Measurements from ENCODE around the gene B3GNT5.
"Not testable (repeated sequence)": the region's sequence is repeated elsewhere in the genome, so short reads cannot be mapped to it uniquely, and the experiment has no call there.

B3GNT5 gene
- total RNA-seq: 2.4 to 4.7 (median 3.3) reads per million in 4 experiments

DNA sequence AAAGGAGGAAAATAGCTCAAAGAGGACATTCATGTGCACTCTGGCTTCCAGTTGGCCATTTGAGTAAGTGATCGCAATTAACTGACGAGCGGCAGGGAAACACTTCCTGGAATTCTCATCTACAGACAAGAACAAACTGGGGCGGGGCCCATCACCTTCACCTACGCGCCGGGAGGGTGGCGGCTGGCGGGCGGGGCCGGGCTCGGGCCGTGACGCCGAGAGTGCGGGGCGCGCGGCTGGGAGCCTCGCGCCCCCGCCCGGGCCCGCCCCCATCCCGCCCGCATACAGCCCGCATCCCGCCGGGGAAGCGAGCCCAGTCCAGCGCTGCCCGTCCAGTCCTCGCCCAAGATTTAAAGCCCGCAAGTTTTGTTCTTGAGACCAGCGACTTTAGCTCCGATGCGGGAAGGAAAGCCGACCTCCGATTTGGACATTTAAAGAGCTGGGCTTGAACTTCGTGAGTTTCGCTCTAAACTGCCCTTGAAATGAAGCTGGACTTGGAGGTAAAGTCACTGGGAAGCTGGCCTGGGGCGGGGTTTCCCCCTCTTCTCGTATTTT, at the start of gene B3GNT5:
Gene B3GNT5, plus strand, starts transcription at position 281 of the 555 bp plus-strand sequence. CDS start 16,546 bp downstream, outside the sequence.
- DNase-seq: no peak

GRCh38 chr3:183203670-183204069, 49.4 kb upstream of the B3GNT5 start:
- no peak for DNase-seq

DNA sequence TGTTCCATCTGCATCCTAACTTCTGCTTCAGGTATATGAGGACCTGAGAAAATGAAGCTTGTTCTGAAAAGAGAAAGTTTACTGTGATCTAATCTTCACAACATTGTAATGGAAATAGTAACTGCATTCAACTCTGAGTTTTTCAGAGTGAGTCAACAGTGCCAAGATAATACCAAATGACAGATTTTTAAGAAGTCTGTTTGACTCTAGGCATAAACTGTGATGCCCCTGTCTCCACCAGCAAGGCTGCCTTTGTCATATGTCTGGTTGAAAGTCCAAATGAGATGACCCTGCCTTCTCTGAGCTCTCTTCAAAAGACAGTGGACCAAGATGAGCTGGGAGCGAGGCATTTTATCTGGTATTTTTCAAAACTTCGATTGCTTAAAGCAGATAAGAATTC, 44.8 kb upstream of the B3GNT5 start:
- no peak for DNase-seq

DNA sequence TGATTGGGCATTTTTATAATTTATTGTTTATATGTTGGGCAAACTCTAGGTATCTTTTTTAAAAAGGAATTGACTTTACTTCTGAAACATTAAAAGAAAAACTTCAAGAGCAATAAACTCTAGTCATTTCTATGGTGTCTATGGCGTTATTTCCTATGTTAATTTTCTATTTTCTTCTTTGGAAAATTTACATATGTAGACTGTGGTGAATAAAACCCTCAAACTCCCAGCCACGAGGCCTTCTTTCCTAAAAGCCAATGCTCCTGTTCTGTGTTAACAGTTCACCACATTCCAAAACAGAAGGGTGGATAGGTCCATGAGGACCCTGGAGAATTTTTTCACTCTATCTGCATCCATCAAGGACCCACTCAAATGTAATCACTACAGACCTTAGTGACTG, 44.3 kb upstream of the B3GNT5 start:
- DNase-seq: no peak

DNA sequence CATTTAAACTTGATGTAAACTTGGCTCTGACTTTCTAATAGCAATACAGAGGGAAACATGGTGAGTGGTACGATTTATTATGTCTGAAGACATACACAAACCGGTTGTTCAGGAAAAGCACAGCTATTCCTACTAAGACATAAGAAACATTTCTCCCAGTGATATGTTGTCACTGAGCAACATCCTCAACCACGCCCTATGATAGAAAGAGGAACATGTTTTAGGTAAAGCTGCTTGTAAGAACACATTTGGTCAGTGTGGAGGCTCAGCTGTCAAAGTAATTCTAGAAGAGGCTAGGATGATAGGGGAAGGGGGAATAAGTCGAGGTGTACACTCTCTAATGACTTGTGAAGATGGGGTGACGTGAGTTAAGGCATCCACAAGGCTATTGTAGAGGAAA, 42.7 kb upstream of the B3GNT5 start:
- DNase-seq: no peak

- DNase-seq: no peak
Observed at GRCh38 chr3:183210862-183211341, 42.2 kb upstream of the B3GNT5 start.

GRCh38 chr3:183211352-183211751, 41.7 kb upstream of the B3GNT5 start:
- DNase-seq: no peak

GRCh38 chr3:183212096-183212495, 41.0 kb upstream of the B3GNT5 start:
- DNase-seq: no peak

GRCh38 chr3:183212565-183212964, 40.5 kb upstream of the B3GNT5 start:
- no peak for DNase-seq

GRCh38 chr3:183213415-183214276, 39.4 kb upstream of the B3GNT5 start:
- DNase-seq: no peak

GRCh38 chr3:183214277-183214612, 38.8 kb upstream of the B3GNT5 start:
- no peak for DNase-seq

GRCh38 chr3:183215591-183216202, 37.4 kb upstream of the B3GNT5 start:
- no peak for DNase-seq

GRCh38 chr3:183217548-183218332, 35.3 kb upstream of the B3GNT5 start:
- DNase-seq: no peak

GRCh38 chr3:183218826-183219225, 34.2 kb upstream of the B3GNT5 start:
- no peak for DNase-seq

- no peak for DNase-seq
Observed at GRCh38 chr3:183220828-183221227, 32.2 kb upstream of the B3GNT5 start.

- DNase-seq: no peak
Observed at GRCh38 chr3:183222631-183223235, 30.3 kb upstream of the B3GNT5 start.

DNA sequence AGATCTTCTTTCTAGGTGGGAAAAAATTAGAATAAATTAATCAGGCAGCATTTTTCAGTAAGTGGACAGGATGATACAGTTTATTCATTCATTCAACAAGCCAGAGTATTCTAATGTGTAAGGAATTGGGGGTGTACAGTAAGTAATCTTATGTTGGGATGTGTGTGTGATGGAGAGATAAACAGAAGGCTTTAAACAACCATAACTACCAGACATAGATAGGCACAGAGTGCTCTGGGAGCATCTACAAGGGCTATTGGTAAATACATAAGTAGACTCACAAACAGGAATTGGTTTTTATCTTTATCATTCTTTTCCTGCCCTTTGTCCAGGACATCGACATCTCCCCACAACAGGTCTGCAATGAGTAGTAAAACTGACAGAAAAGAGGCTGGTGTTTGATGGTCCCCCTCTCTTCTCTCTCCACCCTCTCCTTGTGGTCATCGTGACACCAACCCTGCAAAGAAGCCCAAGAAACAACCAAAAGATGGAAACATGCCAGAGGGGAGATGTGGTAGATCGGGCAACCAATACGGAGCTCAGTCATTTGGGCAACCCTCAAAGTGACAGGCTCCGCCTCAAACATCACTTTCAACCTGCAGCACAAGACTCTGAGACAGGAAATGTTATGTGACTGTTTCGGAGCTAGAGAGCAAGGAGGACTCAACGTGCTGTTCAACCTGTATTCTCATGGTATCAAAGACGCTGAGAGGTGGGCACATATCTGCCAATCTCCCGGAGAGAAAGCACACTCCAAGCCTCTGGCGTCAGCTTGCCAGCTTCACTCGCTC, 28.7 kb upstream of the B3GNT5 start:
- no peak for DNase-seq

DNA sequence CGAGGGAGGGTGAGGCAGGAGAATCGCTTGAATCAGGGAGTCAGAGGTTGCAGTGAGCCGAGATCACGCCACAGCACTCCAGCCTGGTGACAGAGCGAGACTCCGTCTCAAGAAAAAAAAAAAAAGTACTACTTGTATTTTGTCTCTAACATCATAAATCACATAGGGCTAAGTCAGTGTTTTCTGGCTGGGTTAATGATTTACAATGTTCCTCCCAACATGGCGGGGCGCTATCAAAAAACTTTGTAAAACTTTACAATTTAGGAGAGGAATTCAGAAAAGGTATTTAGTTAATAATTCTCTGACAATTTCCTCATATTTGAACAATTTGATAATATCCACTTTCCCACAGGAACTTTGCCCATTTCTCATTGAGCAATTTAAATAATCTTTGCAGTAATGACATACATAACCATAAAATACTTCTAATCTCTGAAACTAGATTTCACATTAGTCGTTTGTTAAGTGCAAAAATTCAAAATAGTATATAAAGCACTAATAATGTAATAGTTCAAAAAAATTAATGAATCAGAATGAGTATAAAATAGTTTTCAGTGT, 26.6 kb upstream of the B3GNT5 start:
- DNase-seq: no peak

GRCh38 chr3:183227586-183227985, 25.5 kb upstream of the B3GNT5 start:
- DNase-seq: no peak

DNA sequence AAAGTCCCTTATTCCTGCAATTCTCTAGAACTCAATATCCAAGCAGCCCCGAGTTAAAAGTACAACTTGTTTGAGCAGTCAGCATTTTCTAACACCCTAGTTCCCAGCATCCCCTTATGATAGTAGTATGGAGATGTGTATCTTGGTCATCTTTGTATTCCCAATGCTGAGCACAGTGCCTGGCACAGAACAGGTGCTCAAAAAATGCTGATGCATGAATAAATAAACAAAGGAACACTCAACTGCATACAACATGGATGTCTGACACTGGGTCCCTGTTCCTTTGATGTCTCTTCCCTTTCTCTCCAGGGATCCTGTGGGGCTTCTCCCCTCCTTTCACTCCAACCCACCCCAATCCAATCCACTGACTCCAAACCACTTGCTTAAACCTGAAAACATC, 23.9 kb upstream of the B3GNT5 start:
- no peak for DNase-seq

- DNase-seq: not testable (repeated sequence)
Observed at GRCh38 chr3:183230251-183230650, 22.8 kb upstream of the B3GNT5 start.
